ENCODE data around the gene MSANTD7. TPM values are rescaled to one million over a fixed set of nuclear protein-coding genes. Genes with fewer than 3 reads are reported as not detected.
A peak's percentile ranks its signal among the peaks of the same experiment; 100 is the strongest.

The MSANTD7 gene
- total RNA-seq, result 10 to 100 TPM in 1 of 2 donors, 1 to 10 TPM in 1; 6.5 to 11.5 TPM

GRCh38 chr10:14837757-14838581 lies at the start of gene MSANTD7, which contains the start of the genes CDNF and HSPA14:
Gene MSANTD7 (plus strand): TSS chr10:14838306. CDS start chr10:14842285, 3,979 bp downstream.
Gene CDNF (minus strand): TSS chr10:14838037. CDS start chr10:14837946, 91 bp downstream.
Gene HSPA14 (plus strand): TSS chr10:14838306. CDS start chr10:14838403, 97 bp downstream.
- ATAC-seq (peak; percentile 98), DNase-seq (peak; percentile 99 to 100 (median 100))
- no peaks in the 10 kb centered on the region for H3K9me3 ChIP-seq
- peak within 1 kb of the TSS; percentile 93 to 97 (median 96) for H3K27ac ChIP-seq
- 0% methylated on average over 21 to 72 of the region's 72 CpGs for WGBS, 2 donors
- H3K27me3 ChIP-seq, result no peaks in the 10 kb centered on the region
- TF ChIP-seq POLR2A (IDR thresholded peaks at IDR 0.05), result peak; percentile 93 to 98 (median 97)
- TF ChIP-seq, protein P1, sequence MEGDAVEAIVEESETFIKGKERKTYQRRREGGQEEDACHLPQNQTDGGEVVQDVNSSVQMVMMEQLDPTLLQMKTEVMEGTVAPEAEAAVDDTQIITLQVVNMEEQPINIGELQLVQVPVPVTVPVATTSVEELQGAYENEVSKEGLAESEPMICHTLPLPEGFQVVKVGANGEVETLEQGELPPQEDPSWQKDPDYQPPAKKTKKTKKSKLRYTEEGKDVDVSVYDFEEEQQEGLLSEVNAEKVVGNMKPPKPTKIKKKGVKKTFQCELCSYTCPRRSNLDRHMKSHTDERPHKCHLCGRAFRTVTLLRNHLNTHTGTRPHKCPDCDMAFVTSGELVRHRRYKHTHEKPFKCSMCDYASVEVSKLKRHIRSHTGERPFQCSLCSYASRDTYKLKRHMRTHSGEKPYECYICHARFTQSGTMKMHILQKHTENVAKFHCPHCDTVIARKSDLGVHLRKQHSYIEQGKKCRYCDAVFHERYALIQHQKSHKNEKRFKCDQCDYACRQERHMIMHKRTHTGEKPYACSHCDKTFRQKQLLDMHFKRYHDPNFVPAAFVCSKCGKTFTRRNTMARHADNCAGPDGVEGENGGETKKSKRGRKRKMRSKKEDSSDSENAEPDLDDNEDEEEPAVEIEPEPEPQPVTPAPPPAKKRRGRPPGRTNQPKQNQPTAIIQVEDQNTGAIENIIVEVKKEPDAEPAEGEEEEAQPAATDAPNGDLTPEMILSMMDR (IDR thresholded peaks at IDR 0.05), result peak in 2 of 7 experiments; percentile 16 to 20
- intact Hi-C loops (cut with DNase I), result no loop called here
- peaks cover 23% of the 10 kb centered on the region for H3K4me1 ChIP-seq
- H3K36me3 ChIP-seq (replicated peaks in 1 of 2; ENCODE audit: insufficient read depth in 1 of 2, low read depth in 2 of 2), result peaks cover 0 to 8% of the 10 kb centered on the region in 2 donors
- peak within 1 kb of the TSS; percentile 67 to 94 for H3K4me3 ChIP-seq

DNA sequence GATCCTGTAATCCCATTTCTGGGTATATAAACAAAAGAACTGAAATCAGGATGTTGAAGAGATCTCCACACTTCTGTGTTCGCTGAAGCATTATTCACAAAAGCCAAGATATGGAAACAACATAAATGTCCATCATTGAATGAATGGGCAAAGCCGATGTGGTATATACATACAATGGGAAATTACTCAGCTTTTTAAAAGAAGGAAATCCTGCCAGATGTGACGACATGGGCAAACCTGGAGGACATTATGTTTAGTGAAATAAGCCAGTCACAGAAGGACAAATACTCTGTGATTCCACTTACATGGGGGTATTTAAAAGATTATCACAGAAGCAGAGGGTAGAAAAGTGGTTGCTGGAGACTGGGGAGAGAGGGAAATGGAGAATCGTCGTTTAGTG lies 39.5 kb upstream of the MSANTD7 start:
- Histone ChIP-seq H3K9me3 (no peaks in the 10 kb centered on the region), H3K36me3 (replicated peaks in 1 of 2; ENCODE audit: insufficient read depth in 1 of 2, low read depth in 2 of 2) (no peaks in the 10 kb centered on the region), H3K27me3 (no peaks in the 10 kb centered on the region), H3K4me1 (no peaks in the 10 kb centered on the region), H3K4me3 (no peak overlapping the region), H3K27ac (no peak overlapping the region)
- ATAC-seq (no peak), DNase-seq (no peak)
- 37 to 43% methylated on average over 5 of the region's 5 CpGs for WGBS, 2 donors
- intact Hi-C loops (cut with DNase I), result no loop called here
- TF ChIP-seq, protein P1 (IDR thresholded peaks at IDR 0.05), result no peak
- TF ChIP-seq POLR2A (IDR thresholded peaks at IDR 0.05), result no peak

- ATAC-seq, result no peak
- H3K27ac ChIP-seq, result no peak overlapping the region
- 38 to 42% methylated on average over 1 of the region's 1 CpG for WGBS, 2 donors
Measured at GRCh38 chr10:14800397-14800796, 37.7 kb upstream of the MSANTD7 start.

GRCh38 chr10:14801723-14802122 lies 36.4 kb upstream of the MSANTD7 start:
- Histone ChIP-seq H3K9me3 (no peaks in the 10 kb centered on the region), H3K27me3 (no peaks in the 10 kb centered on the region), H3K27ac (no peak overlapping the region), H3K36me3 (replicated peaks in 1 of 2; ENCODE audit: insufficient read depth in 1 of 2, low read depth in 2 of 2) (no peaks in the 10 kb centered on the region), H3K4me3 (no peak overlapping the region), H3K4me1 (no peaks in the 10 kb centered on the region)
- TF ChIP-seq, protein P1 (IDR thresholded peaks at IDR 0.05), result peak in 1 of 7 experiments; percentile 21
- TF ChIP-seq POLR2A (IDR thresholded peaks at IDR 0.05), result no peak
- ATAC-seq, result no peak
- WGBS, 2 donors, result 55 to 72% methylated on average over 2 to 5 of the region's 5 CpGs
- DNase-seq, result peak in 1 of 4 donors; percentile 33
- intact Hi-C loops (cut with DNase I), result no loop called here

More at GRCh38 chr10:14800397-14800796, 37.7 kb upstream of the MSANTD7 start:
- Histone ChIP-seq H3K36me3 (replicated peaks in 1 of 2; ENCODE audit: insufficient read depth in 1 of 2, low read depth in 2 of 2) (no peaks in the 10 kb centered on the region), H3K4me3 (no peak overlapping the region), H3K27me3 (no peaks in the 10 kb centered on the region), H3K4me1 (no peaks in the 10 kb centered on the region), H3K9me3 (no peaks in the 10 kb centered on the region)
- intact Hi-C loops (cut with DNase I), result no loop called here
- no peak for DNase-seq
- TF ChIP-seq, protein P1 (IDR thresholded peaks at IDR 0.05), result no peak
- TF ChIP-seq POLR2A (IDR thresholded peaks at IDR 0.05), result no peak

Data from body of pancreas (tissue), 4 donors.